ENCODE results near the gene ZNF219. TPM values are rescaled to one million over a fixed set of nuclear protein-coding genes. Genes with fewer than 3 reads are reported as not detected.
A peak's percentile ranks its signal among the peaks of the same experiment; 100 is the strongest.

ZNF219 gene
- total and polyA plus RNA-seq, 2 of the 13 experiments (the other 11 are each of a cell fraction or from before 2014, with no cell fraction given), result 34.5 to 36.6 TPM

DNA sequence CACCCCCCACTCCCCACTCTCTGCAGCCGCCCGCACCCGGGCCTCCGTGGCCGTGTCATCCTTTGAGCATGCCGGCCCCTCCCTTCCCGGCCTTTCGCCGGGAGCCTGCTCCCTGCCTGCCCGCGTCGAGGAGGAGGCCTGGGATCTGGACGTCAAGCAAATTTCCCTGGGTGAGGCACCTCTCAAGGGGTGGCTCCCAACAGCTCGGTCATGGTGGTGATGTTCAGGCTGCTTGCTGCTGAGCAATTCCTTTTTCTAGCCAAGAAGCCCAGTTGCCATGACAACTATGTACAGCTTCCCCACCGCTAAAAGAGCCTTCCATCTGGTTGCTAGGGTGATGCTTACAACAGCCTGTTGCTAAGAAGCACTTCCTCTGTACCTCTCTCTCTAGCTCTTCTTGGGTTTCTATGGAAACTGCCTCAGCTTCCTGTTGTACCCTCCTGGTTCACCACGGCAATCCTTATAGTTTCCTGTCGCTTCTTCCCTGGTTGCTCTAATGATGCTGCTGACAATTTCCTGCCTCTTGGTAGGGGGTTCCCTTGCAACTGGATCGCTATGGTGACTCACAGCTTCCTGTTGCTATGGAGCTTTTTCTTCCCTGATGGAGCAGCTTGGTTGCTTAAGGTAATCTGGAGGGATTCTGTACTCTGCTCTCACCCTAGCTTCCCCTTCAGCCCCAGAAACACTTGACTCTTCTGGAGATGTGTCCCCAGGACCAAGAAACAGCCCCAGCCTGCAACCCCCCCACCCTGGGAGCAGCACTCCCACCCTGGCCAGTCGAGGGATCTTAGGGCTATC lies 11.0 kb downstream of the ZNF219 start (continued):
- TF ChIP-seq, protein P1, sequence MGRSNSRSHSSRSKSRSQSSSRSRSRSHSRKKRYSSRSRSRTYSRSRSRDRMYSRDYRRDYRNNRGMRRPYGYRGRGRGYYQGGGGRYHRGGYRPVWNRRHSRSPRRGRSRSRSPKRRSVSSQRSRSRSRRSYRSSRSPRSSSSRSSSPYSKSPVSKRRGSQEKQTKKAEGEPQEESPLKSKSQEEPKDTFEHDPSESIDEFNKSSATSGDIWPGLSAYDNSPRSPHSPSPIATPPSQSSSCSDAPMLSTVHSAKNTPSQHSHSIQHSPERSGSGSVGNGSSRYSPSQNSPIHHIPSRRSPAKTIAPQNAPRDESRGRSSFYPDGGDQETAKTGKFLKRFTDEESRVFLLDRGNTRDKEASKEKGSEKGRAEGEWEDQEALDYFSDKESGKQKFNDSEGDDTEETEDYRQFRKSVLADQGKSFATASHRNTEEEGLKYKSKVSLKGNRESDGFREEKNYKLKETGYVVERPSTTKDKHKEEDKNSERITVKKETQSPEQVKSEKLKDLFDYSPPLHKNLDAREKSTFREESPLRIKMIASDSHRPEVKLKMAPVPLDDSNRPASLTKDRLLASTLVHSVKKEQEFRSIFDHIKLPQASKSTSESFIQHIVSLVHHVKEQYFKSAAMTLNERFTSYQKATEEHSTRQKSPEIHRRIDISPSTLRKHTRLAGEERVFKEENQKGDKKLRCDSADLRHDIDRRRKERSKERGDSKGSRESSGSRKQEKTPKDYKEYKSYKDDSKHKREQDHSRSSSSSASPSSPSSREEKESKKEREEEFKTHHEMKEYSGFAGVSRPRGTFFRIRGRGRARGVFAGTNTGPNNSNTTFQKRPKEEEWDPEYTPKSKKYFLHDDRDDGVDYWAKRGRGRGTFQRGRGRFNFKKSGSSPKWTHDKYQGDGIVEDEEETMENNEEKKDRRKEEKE (IDR thresholded peaks at IDR 0.05), result no peak
- TF ChIP-seq ZNF883 (CRISPR knock-in tag; IDR thresholded peaks at IDR 0.05; ENCODE audit: not compliant biosample characterization), result peak; percentile 46
- no peak for TF ChIP-seq KAT7 (CRISPR knock-in tag; IDR thresholded peaks at IDR 0.05; ENCODE audit: borderline replicate concordance)

DNA sequence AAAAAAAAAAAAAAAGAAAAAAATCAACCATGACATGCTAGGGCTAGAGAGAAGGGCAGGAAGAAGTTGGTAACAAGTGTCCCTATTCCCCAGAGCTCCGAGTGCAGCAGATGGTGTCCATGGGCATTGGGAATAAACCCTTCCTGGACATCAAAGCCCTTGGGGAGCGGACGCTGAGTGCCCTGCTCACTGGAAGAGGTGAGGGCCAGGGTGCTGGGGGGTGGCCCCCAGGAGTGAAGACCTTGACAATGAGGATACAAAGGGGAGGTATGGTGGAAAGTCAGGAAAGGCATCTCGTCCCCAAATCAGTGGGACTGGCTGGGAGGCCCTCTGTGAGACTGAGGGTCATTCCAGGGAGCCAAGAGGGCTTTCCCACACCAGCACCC lies 11.6 kb downstream of the ZNF219 start:
- FAIRE-seq, result no peak
- TF ChIP-seq TERF1 (CRISPR knock-in tag; IDR thresholded peaks at IDR 0.05), result no peak
- no peak for TF ChIP-seq ZNF234 (CRISPR knock-in tag; conservative IDR thresholded peaks at IDR 0.05)
- no peak for TF ChIP-seq JARID2 (CRISPR knock-in tag; IDR thresholded peaks at IDR 0.05; ENCODE audit: insufficient replicate concordance)
- no peak for TF ChIP-seq ZNF12 (CRISPR knock-in tag; IDR thresholded peaks at IDR 0.05)
- TF ChIP-seq EZH2 (conservative IDR thresholded peaks at IDR 0.05; ENCODE audit: low read depth, low read length), result no peak
- no peak for TF ChIP-seq ZBTB3 (CRISPR knock-in tag; IDR thresholded peaks at IDR 0.05; ENCODE audit: borderline replicate concordance, low read depth)

More for the DNA sequence above, 11.6 kb downstream of the ZNF219 start:
- no peaks in the 10 kb centered on the region for H4K20me1 ChIP-seq (ENCODE audit: insufficient read depth, low read length)
- no peaks in the 10 kb centered on the region for H3K27me3 ChIP-seq (ENCODE audit: control insufficient read depth in 1 of 2, insufficient read depth in 2 of 2, low read length in 2 of 2)
- WGBS (ENCODE audit: low lambda C conversion rate), result 95% methylated on average over 4 of the region's 4 CpGs
- peaks cover 50 to 75% of the 10 kb centered on the region in 2 experiments for H3K36me3 ChIP-seq (replicated peaks in 1 of 2; ENCODE audit: control insufficient read depth in 1 of 2, insufficient read depth in 2 of 2, low read length in 2 of 2)
- no peaks in the 10 kb centered on the region for H3K9me3 ChIP-seq (ENCODE audit: low read length)
- ATAC-seq, result no peak
- H3K79me2 ChIP-seq (ENCODE audit: insufficient read depth, low read length), result no peaks in the 10 kb centered on the region
- H3K27ac ChIP-seq (ENCODE audit: extremely low read length, insufficient read depth, low read length), result no peak overlapping the region
- intact Hi-C loops (cut with micrococcal nuclease; ENCODE audit: unreplicated experiment), result no loop called here
- no peak overlapping the region for H3K9ac ChIP-seq (ENCODE audit: insufficient read depth, low read depth, low read length)
- in situ Hi-C loops (cut with HindIII; ENCODE audit: extremely low pct_ligation_motif_present, low pct_unique_long_range_greater_than_20kb), result no loop called here
- H3K4me2 ChIP-seq (ENCODE audit: low read depth, low read length), result no peak overlapping the region
- no peak overlapping the region for H2AFZ ChIP-seq (ENCODE audit: low read length)
- H3K4me1 ChIP-seq (ENCODE audit: insufficient read depth, low read length), result peaks cover 22% of the 10 kb centered on the region
- no peak overlapping the region for H3K4me3 ChIP-seq (replicated peaks in 1 of 3; ENCODE audit: insufficient read depth in 1 of 3, low read depth in 2 of 3, low read length in 3 of 3)
- no TSS peak for BruUV-seq (replicated peaks)
- POLR2A ChIA-PET, result interaction anchor here (0.7 to 5.8 kb wide), 6 partner anchors 9 to 72 kb away, joined by 3 to 52 read pairs (median 6); partner anchors contain the start of gene ARHGEF40
- DNase-seq (ENCODE audit: low spot score), result no peak
- CTCF ChIA-PET (ENCODE audit: low intra/inter-chr PET ratio, low total read pairs), result interaction anchor here (12.2 kb wide), 1 partner anchor 19 kb away, joined by 320 read pairs; no protein-coding TSS in a partner anchor

All from HepG2 (cell line).